Measurements from ENCODE around the gene DNM3. TPM values are rescaled to one million over a fixed set of nuclear protein-coding genes. Genes with fewer than 3 reads are reported as not detected.

Gene DNM3
- total RNA-seq, 4 donors from 2014 or later: 2.7 to 3.3 TPM; not detected in 2

DNA sequence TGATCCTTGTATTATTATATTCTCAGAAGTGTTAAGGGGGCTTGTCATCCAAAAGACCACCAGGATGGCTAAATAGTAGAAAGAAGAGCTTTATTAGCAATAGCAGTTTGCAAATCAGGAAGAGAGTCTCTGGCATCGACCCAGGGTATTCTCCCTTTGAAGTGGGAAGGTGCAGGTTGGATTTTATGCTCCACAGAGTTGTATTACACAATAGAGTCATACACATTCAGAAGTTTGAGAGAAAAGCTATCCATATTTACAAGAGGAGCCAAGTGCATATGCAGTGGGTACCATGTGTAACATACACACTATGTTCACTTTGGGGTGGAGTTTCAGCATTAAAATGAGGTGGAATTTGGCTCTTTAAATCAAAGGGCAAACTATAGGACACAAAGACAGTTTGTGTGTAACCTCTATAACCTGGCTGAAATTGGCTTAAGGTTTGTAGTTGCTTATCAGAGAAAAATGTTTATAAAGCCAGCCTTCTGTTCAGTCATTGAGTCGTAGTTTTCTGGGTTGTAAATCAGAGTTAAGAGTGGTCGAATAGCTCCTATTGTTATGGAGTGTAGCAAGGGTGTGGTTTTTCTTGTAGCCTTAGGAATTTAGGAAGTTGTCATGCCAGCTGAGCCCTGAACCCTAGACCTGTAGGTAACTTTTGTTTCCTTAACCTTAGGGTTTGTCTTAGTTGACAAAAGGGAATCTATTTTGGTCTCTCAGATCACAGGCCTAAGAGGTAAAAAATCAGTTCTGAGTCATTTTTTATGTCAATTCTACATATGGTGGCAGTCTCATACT lies 125.3 kb downstream of the DNM3 start:
- in situ Hi-C loops (cut with MboI; ENCODE audit: low pct_ligation_motif_present in 1 of 4, low pct_unique_long_range_greater_than_20kb in 1 of 4, low sequenced_read_pairs in 3 of 4): no loop called here
- TF ChIP-seq POLR2A (IDR thresholded peaks at IDR 0.05) (no peak), POLR2AphosphoS5 (IDR thresholded peaks at IDR 0.05) (no peak), EP300 (IDR thresholded peaks at IDR 0.05; ENCODE audit: low read depth) (no peak)
- TF ChIP-seq, protein P1, sequence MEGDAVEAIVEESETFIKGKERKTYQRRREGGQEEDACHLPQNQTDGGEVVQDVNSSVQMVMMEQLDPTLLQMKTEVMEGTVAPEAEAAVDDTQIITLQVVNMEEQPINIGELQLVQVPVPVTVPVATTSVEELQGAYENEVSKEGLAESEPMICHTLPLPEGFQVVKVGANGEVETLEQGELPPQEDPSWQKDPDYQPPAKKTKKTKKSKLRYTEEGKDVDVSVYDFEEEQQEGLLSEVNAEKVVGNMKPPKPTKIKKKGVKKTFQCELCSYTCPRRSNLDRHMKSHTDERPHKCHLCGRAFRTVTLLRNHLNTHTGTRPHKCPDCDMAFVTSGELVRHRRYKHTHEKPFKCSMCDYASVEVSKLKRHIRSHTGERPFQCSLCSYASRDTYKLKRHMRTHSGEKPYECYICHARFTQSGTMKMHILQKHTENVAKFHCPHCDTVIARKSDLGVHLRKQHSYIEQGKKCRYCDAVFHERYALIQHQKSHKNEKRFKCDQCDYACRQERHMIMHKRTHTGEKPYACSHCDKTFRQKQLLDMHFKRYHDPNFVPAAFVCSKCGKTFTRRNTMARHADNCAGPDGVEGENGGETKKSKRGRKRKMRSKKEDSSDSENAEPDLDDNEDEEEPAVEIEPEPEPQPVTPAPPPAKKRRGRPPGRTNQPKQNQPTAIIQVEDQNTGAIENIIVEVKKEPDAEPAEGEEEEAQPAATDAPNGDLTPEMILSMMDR (IDR thresholded peaks at IDR 0.05): no peak

DNA sequence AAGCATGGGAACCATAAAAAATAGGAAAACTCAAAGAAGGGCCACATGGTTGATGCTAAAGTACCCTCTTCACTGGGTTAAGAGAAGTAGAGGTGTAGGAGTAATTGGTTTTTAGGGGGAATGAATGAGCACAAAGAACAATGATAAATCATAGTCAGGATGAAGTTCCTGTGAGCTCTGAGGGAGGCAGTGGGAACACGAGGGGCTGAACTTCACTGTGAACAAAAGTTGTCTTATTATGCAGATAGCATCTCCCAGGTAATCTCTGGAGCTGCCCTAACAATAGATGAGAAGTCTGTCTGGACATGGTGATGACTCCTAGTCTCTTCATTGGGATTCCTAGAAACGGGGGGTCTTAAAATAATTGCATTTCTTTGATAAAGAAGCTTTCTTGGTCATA lies 127.9 kb downstream of the DNM3 start:
- no peaks in the 10 kb centered on the region for H3K27me3 ChIP-seq
- intact Hi-C loops (cut with DNase I; ENCODE audit: low total_unique reads): no loop called here
- 57 to 61% methylated on average over 2 of the region's 2 CpGs for WGBS, 2 donors (ENCODE audit: low coverage in 1 of 2)
- H3K4me3 ChIP-seq: no peak overlapping the region
- in situ Hi-C loops (cut with MboI; ENCODE audit: low pct_ligation_motif_present in 1 of 4, low pct_unique_long_range_greater_than_20kb in 1 of 4, low sequenced_read_pairs in 3 of 4): no loop called here
- TF ChIP-seq, protein P1 (IDR thresholded peaks at IDR 0.05): no peak
- TF ChIP-seq POLR2A (IDR thresholded peaks at IDR 0.05) (no peak), POLR2AphosphoS5 (IDR thresholded peaks at IDR 0.05) (no peak), EP300 (IDR thresholded peaks at IDR 0.05; ENCODE audit: low read depth) (no peak)
- H3K36me3 ChIP-seq: no peaks in the 10 kb centered on the region
- H3K27ac ChIP-seq: no peak overlapping the region
- H3K4me1 ChIP-seq: no peaks in the 10 kb centered on the region
- no peak for DNase-seq
- H3K9me3 ChIP-seq: no peaks in the 10 kb centered on the region

More for the DNA sequence above, 125.3 kb downstream of the DNM3 start:
- intact Hi-C loops (cut with DNase I; ENCODE audit: low total_unique reads): loop anchor here (1.0 kb wide), 1 partner anchor 33 kb away; no protein-coding TSS in a partner anchor
- no peaks in the 10 kb centered on the region for H3K4me1 ChIP-seq
- WGBS, 2 donors (ENCODE audit: low coverage in 1 of 2): 33 to 47% methylated on average over 2 to 3 of the region's 3 CpGs
- H3K9me3 ChIP-seq: no peaks in the 10 kb centered on the region
- H3K27ac ChIP-seq: no peak overlapping the region
- no peak for DNase-seq
- H3K4me3 ChIP-seq: no peak overlapping the region
- no peaks in the 10 kb centered on the region for H3K36me3 ChIP-seq
- H3K27me3 ChIP-seq: no peaks in the 10 kb centered on the region

DNA sequence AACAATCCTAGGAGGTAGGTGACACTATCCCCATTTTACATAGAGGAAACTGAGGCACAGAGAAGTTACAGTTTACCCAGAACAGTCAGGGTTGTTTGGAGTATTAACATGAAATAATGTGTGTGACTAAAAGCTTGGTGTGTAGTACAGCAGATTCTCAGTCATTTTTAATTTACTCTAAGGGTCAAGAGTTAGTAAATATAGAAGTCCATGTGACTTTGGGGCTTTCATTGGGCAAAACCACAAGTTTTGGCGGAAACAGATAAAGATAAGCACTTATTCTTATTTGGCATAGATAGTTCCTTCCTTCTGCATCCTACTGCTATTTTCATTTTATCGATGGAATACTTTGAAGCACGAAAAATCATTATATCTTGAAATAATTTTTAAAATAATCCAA lies 128.5 kb downstream of the DNM3 start:
- no peaks in the 10 kb centered on the region for H3K9me3 ChIP-seq
- H3K4me3 ChIP-seq: no peak overlapping the region
- H3K27ac ChIP-seq: no peak overlapping the region
- intact Hi-C loops (cut with DNase I; ENCODE audit: low total_unique reads): no loop called here
- 49 to 51% methylated on average over 3 of the region's 3 CpGs for WGBS, 2 donors (ENCODE audit: low coverage in 1 of 2)
- no peaks in the 10 kb centered on the region for H3K36me3 ChIP-seq
- no peak for TF ChIP-seq POLR2A (IDR thresholded peaks at IDR 0.05)
- no peak for TF ChIP-seq POLR2AphosphoS5 (IDR thresholded peaks at IDR 0.05)
- no peak for TF ChIP-seq EP300 (IDR thresholded peaks at IDR 0.05; ENCODE audit: low read depth)
- TF ChIP-seq, protein P1 (IDR thresholded peaks at IDR 0.05): no peak
- no peaks in the 10 kb centered on the region for H3K4me1 ChIP-seq
- no peaks in the 10 kb centered on the region for H3K27me3 ChIP-seq
- in situ Hi-C loops (cut with MboI; ENCODE audit: low pct_ligation_motif_present in 1 of 4, low pct_unique_long_range_greater_than_20kb in 1 of 4, low sequenced_read_pairs in 3 of 4): no loop called here
- no peak for DNase-seq

DNA sequence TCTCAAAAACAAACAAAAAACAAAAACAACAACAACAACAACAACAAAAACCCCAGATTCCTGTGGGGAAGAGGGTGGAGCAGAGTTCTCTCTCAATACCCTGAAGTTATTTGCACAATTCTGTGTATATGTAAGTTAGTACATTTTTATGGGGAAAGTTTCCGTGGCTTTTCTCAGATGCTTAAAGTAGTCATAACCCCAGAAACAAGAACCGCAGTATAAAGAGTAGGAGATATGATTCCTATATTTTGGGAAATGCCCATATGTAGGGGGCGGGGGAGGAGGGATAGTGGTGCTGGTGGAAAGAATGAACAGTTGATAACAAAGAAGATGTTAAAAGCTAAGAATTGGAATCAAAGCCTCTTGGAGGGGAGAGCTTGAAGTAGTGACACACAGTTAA lies 131.5 kb downstream of the DNM3 start:
- Histone ChIP-seq H3K36me3 (no peaks in the 10 kb centered on the region), H3K4me1 (no peaks in the 10 kb centered on the region), H3K9me3 (no peaks in the 10 kb centered on the region), H3K4me3 (no peak overlapping the region), H3K27me3 (no peaks in the 10 kb centered on the region), H3K27ac (no peak overlapping the region)
- in situ Hi-C loops (cut with MboI; ENCODE audit: low pct_ligation_motif_present in 1 of 4, low pct_unique_long_range_greater_than_20kb in 1 of 4, low sequenced_read_pairs in 3 of 4) (no loop called here), intact Hi-C loops (cut with DNase I; ENCODE audit: low total_unique reads) (no loop called here)
- no peak for DNase-seq
- TF ChIP-seq EP300 (IDR thresholded peaks at IDR 0.05; ENCODE audit: low read depth) (no peak), POLR2AphosphoS5 (IDR thresholded peaks at IDR 0.05) (no peak), POLR2A (IDR thresholded peaks at IDR 0.05) (no peak)
- TF ChIP-seq, protein P1 (IDR thresholded peaks at IDR 0.05): no peak
- 91 to 97% methylated on average over 3 of the region's 3 CpGs for WGBS, 2 donors (ENCODE audit: low coverage in 1 of 2)
